Keratinocyte (primary cell): Measurements from ENCODE around the gene DRAP1. TPM values are rescaled to one million over a fixed set of nuclear protein-coding genes. Genes with fewer than 3 reads are reported as not detected.

Source experiments
- DNase-seq: peaks from one replicate; pipeline ENCODE4 v3.0.0-alpha.2; 2011; ENCODE audit warnings: low read depth, missing footprints, low spot score
- FAIRE-seq: peaks from 2 replicates; lab custom pipeline; 2011; peaks lifted over from hg19 to GRCh38; lab: Jason Lieb, UNC
- H2AFZ ChIP-seq: 2 replicates; pipeline ENCODE4 v1.6.0; 2012; ENCODE audit warnings: low read length, control low read depth, inconsistent platforms; ENCODE audit not compliant: control insufficient read depth
- H3K27ac ChIP-seq: 2 replicates; pipeline ENCODE4 v1.5.1; 2011; ENCODE audit warnings: low read length; ENCODE audit not compliant: control insufficient read depth, insufficient read depth
- H3K27me3 ChIP-seq: 3 replicates; pipeline ENCODE4 v1.6.0; 2011; ENCODE audit warnings: low read length; ENCODE audit not compliant: control insufficient read depth, insufficient read depth; ENCODE audit errors: extremely low read depth
- H3K36me3 ChIP-seq, 2 experiments: 2 replicates in 1 of 2; 3 replicates in 1 of 2; pipeline ENCODE4 v1.5.1; 2011; ENCODE audit warnings: low read length in 2 of 2, mild to moderate bottlenecking in 1 of 2; ENCODE audit not compliant: control insufficient read depth in 2 of 2, insufficient read depth in 2 of 2; ENCODE audit errors: extremely low read depth in 1 of 2
- H3K4me1 ChIP-seq: 3 replicates; pipeline ENCODE4 v1.5.1; 2011; ENCODE audit warnings: low read length; ENCODE audit not compliant: control insufficient read depth, insufficient read depth; ENCODE audit errors: extremely low read depth
- H3K4me2 ChIP-seq: 3 replicates; pipeline ENCODE4 v1.6.0; 2011; ENCODE audit warnings: low read depth, low read length; ENCODE audit not compliant: control insufficient read depth, insufficient read depth; ENCODE audit errors: extremely low read depth
- H3K4me3 ChIP-seq, 3 experiments: fragments of 200-600 bp in 1 of 3; sonication (generic) in 1 of 3; 2 replicates in 2 of 3; 3 replicates in 1 of 3; pipeline ENCODE4 v1.5.1; 2011 to 2016; ENCODE audit warnings: low read length in 3 of 3, mild to moderate bottlenecking in 3 of 3, control low read depth in 2 of 3, inconsistent platforms in 1 of 3, low read depth in 1 of 3, mixed read lengths in 1 of 3, mixed run types in 1 of 3, moderate library complexity in 1 of 3; ENCODE audit not compliant: control insufficient read depth in 2 of 3, insufficient read depth in 2 of 3; ENCODE audit errors: extremely low read depth in 1 of 3
- H3K79me2 ChIP-seq: 2 replicates; pipeline ENCODE4 v1.6.0; 2012; ENCODE audit warnings: low read length; ENCODE audit not compliant: control insufficient read depth, insufficient read depth
- H3K9ac ChIP-seq: 3 replicates; pipeline ENCODE4 v1.6.0; 2011; ENCODE audit warnings: low read length; ENCODE audit not compliant: control insufficient read depth, insufficient read depth; ENCODE audit errors: extremely low read depth
- H3K9me1 ChIP-seq: 3 replicates; pipeline ENCODE4 v1.6.0; 2011; ENCODE audit warnings: low read length; ENCODE audit not compliant: control insufficient read depth, insufficient read depth; ENCODE audit errors: extremely low read depth
- H3K9me3 ChIP-seq: 2 replicates; pipeline ENCODE4 v1.5.1; 2012; ENCODE audit warnings: low read depth, low read length; ENCODE audit not compliant: control insufficient read depth
- H4K20me1 ChIP-seq: 3 replicates; pipeline ENCODE4 v1.6.0; 2011; ENCODE audit warnings: low read length; ENCODE audit not compliant: control insufficient read depth, insufficient read depth; ENCODE audit errors: extremely low read depth
- EZH2 ChIP-seq: IDR thresholded peaks from one replicate; pipeline ENCODE4 v1.6.1; 2012; ENCODE audit warnings: inconsistent platforms, mild to moderate bottlenecking, low read length, moderate library complexity
- dilution Hi-C: fragments of 300-500 bp; cut with MboI; formaldehyde crosslinking; loops from one replicate; pipeline ENCODE4 v1.7.0; 2020; ENCODE audit warnings: low sequenced_read_pairs; ENCODE audit not compliant: extremely low pct_ligation_motif_present
- polyA plus RNA-seq, 5 experiments: library from polyadenylated mRNA; depleted of rRNA in 3 of 5; stranded (reverse) in 3 of 5; stranded (forward) in 1 of 5; unstranded in 1 of 5; fragments of >200 nt; gene quantifications; 1 replicate in 1 of 5; 2 replicates in 3 of 5; 3 replicates in 1 of 5; pipeline versions ENCODE4 v1.2.1 to v1.2.3, GENCODE V29; 2011 to 2012; ENCODE audit warnings: missing spikeins in 2 of 5, low read depth in 1 of 5, low replicate concordance in 1 of 5

The DRAP1 gene
- polyA plus RNA-seq, 1 donor (not counting 4 experiments of a cell fraction or from before 2014, with no cell fraction given): 135 TPM

GRCh38 chr11:65882120-65883057, 36.8 kb upstream of the DRAP1 start:
- Histone ChIP-seq H3K4me2 (no peak overlapping the region), H3K4me1 (peaks cover 8% of the 10 kb centered on the region), H3K4me3 (no peak overlapping the region), H3K79me2 (peaks cover 11% of the 10 kb centered on the region), H3K27ac (no peak overlapping the region), H3K9me3 (no peaks in the 10 kb centered on the region), H2AFZ (no peak overlapping the region), H3K27me3 (no peaks in the 10 kb centered on the region), H3K9me1 (no peaks in the 10 kb centered on the region), H3K36me3 (peaks cover 31 to 46% of the 10 kb centered on the region in 2 experiments), H4K20me1 (no peaks in the 10 kb centered on the region), H3K9ac (no peak overlapping the region)
- FAIRE-seq (no peak), DNase-seq (no peak)
- TF ChIP-seq EZH2: no peak
- dilution Hi-C loops: no loop called here

- Histone ChIP-seq H3K9me3 (no peaks in the 10 kb centered on the region), H3K9me1 (no peaks in the 10 kb centered on the region), H3K27me3 (no peaks in the 10 kb centered on the region), H3K4me2 (no peak overlapping the region), H3K27ac (no peak overlapping the region), H3K36me3 (peaks cover 31 to 46% of the 10 kb centered on the region in 2 experiments), H2AFZ (no peak overlapping the region), H3K79me2 (peaks cover 17% of the 10 kb centered on the region), H3K9ac (no peak overlapping the region), H3K4me3 (no peak overlapping the region), H4K20me1 (no peaks in the 10 kb centered on the region), H3K4me1 (peaks cover 13% of the 10 kb centered on the region)
- no peak for TF ChIP-seq EZH2
- dilution Hi-C loops: no loop called here
- no peak for DNase-seq
- FAIRE-seq: no peak
Measured at GRCh38 chr11:65883058-65883761, 36.0 kb upstream of the DRAP1 start.
